A549 (cell line): ENCODE results near the gene CACNA1G. TPM values are rescaled to one million over a fixed set of nuclear protein-coding genes. Genes with fewer than 3 reads are reported as not detected.
A peak's percentile ranks its signal among the peaks of the same experiment; 100 is the strongest.

Experiments
- ATAC-seq, 2 experiments: fragments of 200-7000 bp in 1 of 2; fragments of >200 bp in 1 of 2; cut with Nextera tagmentation in 1 of 2; cut with Tn5 transposase in 1 of 2; 3 replicates each; pipeline versions ENCODE4 v1.8.0 to v1.9.1; 2018 to 2020; ENCODE audit warnings: mild to moderate bottlenecking in 1 of 2, moderate library complexity in 1 of 2
- CTCF ChIA-PET: fragments of 300-600 bp; sonication (Branson Sonifier 250); formaldehyde crosslinking; extraction: SDS; loops from one replicate; lab custom pipeline; 2021; ENCODE audit warnings: antibody characterized with exemption, inconsistent platforms; lab: Yijun Ruan, JAX
- POLR2A ChIA-PET: fragments of 350-600 bp; formaldehyde crosslinking; extraction: SDS; loops from one replicate; lab custom pipeline; 2021; ENCODE audit warnings: antibody characterized with exemption, inconsistent platforms; lab: Yijun Ruan, JAX
- DNase-seq, 2 experiments: peaks; one replicate each; pipeline versions ENCODE4 v3.0.0 to v3.0.0-alpha.2; 2011 to 2016; ENCODE audit warnings: low read depth in 1 of 2, low spot score in 1 of 2
- FAIRE-seq: peaks from 2 replicates; lab custom pipeline; 2011; peaks lifted over from hg19 to GRCh38; lab: Jason Lieb, UNC
- H3K27ac ChIP-seq, 2 experiments: fragments of >200 bp; sonication (Bioruptor Twin); formaldehyde crosslinking; 3 replicates each; pipeline ENCODE4 v1.5.1; 2016 to 2017
- H3K4me1 ChIP-seq: fragments of >200 bp; sonication (Bioruptor Twin); formaldehyde crosslinking; 3 replicates; pipeline ENCODE4 v1.6.1; 2016
- H3K4me2 ChIP-seq: fragments of >200 bp; sonication (Bioruptor Twin); formaldehyde crosslinking; 3 replicates; pipeline ENCODE4 v1.6.1; 2016
- H3K4me3 ChIP-seq: fragments of >200 bp; sonication (Bioruptor Twin); formaldehyde crosslinking; 3 replicates; pipeline ENCODE4 v1.5.1; 2016
- H3K9me3 ChIP-seq: fragments of >200 bp; sonication (Bioruptor Twin); formaldehyde crosslinking; 3 replicates; pipeline ENCODE4 v1.6.1; 2016
- BCL3 ChIP-seq: fragments of >200 bp; sonication (Bioruptor Twin); formaldehyde crosslinking; IDR thresholded peaks from 3 replicates; pipeline ENCODE4 v1.6.1; 2016
- BHLHE40 ChIP-seq: IDR thresholded peaks from 2 replicates; pipeline ENCODE4 v1.6.1; 2012; ENCODE audit warnings: low read depth, low read length, inconsistent platforms
- CBX2 ChIP-seq: fragments of 200-600 bp; sonication (generic); IDR thresholded peaks from 2 replicates; pipeline ENCODE4 v1.6.1; 2016; ENCODE audit warnings: low read depth, mild to moderate bottlenecking, borderline replicate concordance
- CEBPB ChIP-seq, 2 experiments: fragments of >200 bp in 1 of 2; sonication (Bioruptor Twin) in 1 of 2; formaldehyde crosslinking in 1 of 2; IDR thresholded peaks; 2 replicates each; pipeline ENCODE4 v1.6.1; 2012 to 2016
- CHD4 ChIP-seq: fragments of 200-600 bp; sonication (generic); IDR thresholded peaks from 2 replicates; pipeline ENCODE4 v1.6.1; 2016; ENCODE audit warnings: antibody characterized with exemption, mild to moderate bottlenecking, borderline replicate concordance
- EHF ChIP-seq: fragments of 250-450 bp; sonication (Bioruptor Pico); IDR thresholded peaks from 2 replicates; pipeline ENCODE4 v1.5.0; 2020; ENCODE audit warnings: mild to moderate bottlenecking
- EHMT2 ChIP-seq: fragments of 200-600 bp; sonication (generic); IDR thresholded peaks from 2 replicates; pipeline ENCODE4 v1.6.1; 2016; ENCODE audit warnings: antibody characterized with exemption, low read depth, mild to moderate bottlenecking, moderate library complexity
- EP300 ChIP-seq, 2 experiments: fragments of >200 bp; sonication (Bioruptor Twin); formaldehyde crosslinking; IDR thresholded peaks; 2 replicates in 1 of 2; 3 replicates in 1 of 2; pipeline ENCODE4 v1.6.1; 2016 to 2017
- ESRRA ChIP-seq: fragments of 150-350 bp; IDR thresholded peaks from 2 replicates; pipeline ENCODE4 v1.6.1; 2014; ENCODE audit warnings: mild to moderate bottlenecking, low read length, borderline replicate concordance
- FOSB ChIP-seq: fragments of 250-450 bp; sonication (Bioruptor Pico); IDR thresholded peaks from 2 replicates; pipeline ENCODE4 v1.5.0; 2020; ENCODE audit warnings: mild to moderate bottlenecking, moderate library complexity
- FOSL2 ChIP-seq, 2 experiments: fragments of 450-650 bp in 1 of 2; fragments of >200 bp in 1 of 2; sonication (Bioruptor Twin) in 1 of 2; formaldehyde crosslinking; IDR thresholded peaks; 2 replicates each; pipeline versions ENCODE4 v1.5.0 to v1.6.1; 2016 to 2020; ENCODE audit warnings: mild to moderate bottlenecking in 1 of 2, moderate library complexity in 1 of 2
- HEYL ChIP-seq: fragments of 250-450 bp; sonication (Bioruptor Pico); IDR thresholded peaks from 2 replicates; pipeline ENCODE4 v1.8.0; 2021; ENCODE audit warnings: mild to moderate bottlenecking, moderate library complexity
- HMGXB4 ChIP-seq: fragments of 250-450 bp; sonication (Bioruptor Pico); IDR thresholded peaks from 2 replicates; pipeline ENCODE4 v1.5.0; 2021; ENCODE audit warnings: mild to moderate bottlenecking, moderate library complexity, borderline replicate concordance
- HOXA7 ChIP-seq: fragments of 250-450 bp; sonication (Bioruptor Pico); IDR thresholded peaks from 2 replicates; pipeline ENCODE4 v1.5.0; 2020; ENCODE audit warnings: mild to moderate bottlenecking, moderate library complexity
- HOXB13 ChIP-seq: fragments of 250-450 bp; sonication (Bioruptor Pico); IDR thresholded peaks from 2 replicates; pipeline ENCODE4 v1.5.0; 2020; ENCODE audit warnings: low read depth, mild to moderate bottlenecking, moderate library complexity
- JUN ChIP-seq, 2 experiments: fragments of >200 bp; sonication (Bioruptor Twin); formaldehyde crosslinking; IDR thresholded peaks; 2 replicates in 1 of 2; 3 replicates in 1 of 2; pipeline ENCODE4 v1.6.1; 2016 to 2017
- JUNB ChIP-seq: fragments of >200 bp; sonication (Bioruptor Twin); formaldehyde crosslinking; IDR thresholded peaks from 2 replicates; pipeline ENCODE4 v1.6.1; 2016
- KDM5A ChIP-seq: fragments of 200-600 bp; sonication (generic); IDR thresholded peaks from 2 replicates; pipeline ENCODE4 v1.6.1; 2016; ENCODE audit warnings: antibody characterized with exemption, mild to moderate bottlenecking
- MAFK ChIP-seq: fragments of 450-650 bp; IDR thresholded peaks from 2 replicates; pipeline ENCODE4 v1.6.1; 2014; ENCODE audit not compliant: partially characterized antibody
- MAX ChIP-seq: IDR thresholded peaks from 2 replicates; pipeline ENCODE4 v1.6.1; 2012
- MYC ChIP-seq: IDR thresholded peaks from 2 replicates; pipeline ENCODE4 v1.6.1; 2012; ENCODE audit warnings: mild to moderate bottlenecking, inconsistent platforms, low read length, improper control_type of control experiment, borderline replicate concordance
- NFE2L2 ChIP-seq: fragments of 150-350 bp; conservative IDR thresholded peaks from 2 replicates; pipeline ENCODE4 v1.6.1; 2014; ENCODE audit warnings: low read length
- NPAS2 ChIP-seq: fragments of 250-450 bp; sonication (Bioruptor Pico); IDR thresholded peaks from 2 replicates; pipeline ENCODE4 v1.8.0; 2022; ENCODE audit warnings: mild to moderate bottlenecking, moderate library complexity, borderline replicate concordance
- PBX3 ChIP-seq: IDR thresholded peaks from 2 replicates; pipeline ENCODE4 v1.6.1; 2012
- PHF8 ChIP-seq: fragments of 200-600 bp; sonication (generic); IDR thresholded peaks from 2 replicates; pipeline ENCODE4 v1.6.1; 2016; ENCODE audit warnings: low read depth, mild to moderate bottlenecking, antibody characterized with exemption, moderate library complexity, borderline replicate concordance
- POLR2A ChIP-seq: IDR thresholded peaks from 2 replicates; pipeline ENCODE4 v1.6.1; 2012; ENCODE audit warnings: mild to moderate bottlenecking, low read length
- POLR2AphosphoS2 ChIP-seq: conservative IDR thresholded peaks from 2 replicates; pipeline ENCODE4 v1.6.1; 2012; ENCODE audit warnings: low read length, improper control_type of control experiment, inconsistent platforms
- RAD21 ChIP-seq, 2 experiments: fragments of >200 bp in 1 of 2; sonication (Bioruptor Twin) in 1 of 2; formaldehyde crosslinking in 1 of 2; IDR thresholded peaks in 1 of 2; conservative IDR thresholded peaks in 1 of 2; 2 replicates in 1 of 2; 3 replicates in 1 of 2; pipeline ENCODE4 v1.6.1; 2012 to 2018; ENCODE audit warnings: inconsistent platforms in 1 of 2
- RARB ChIP-seq: fragments of 250-450 bp; sonication (Bioruptor Pico); IDR thresholded peaks from 2 replicates; pipeline ENCODE4 v1.8.0; 2021; ENCODE audit warnings: mild to moderate bottlenecking, moderate library complexity
- RFX5 ChIP-seq: fragments of 450-650 bp; IDR thresholded peaks from 2 replicates; pipeline ENCODE4 v1.7.1; 2014; ENCODE audit warnings: antibody characterized with exemption, mild to moderate bottlenecking, moderate library complexity
- SREBF2 ChIP-seq: fragments of 450-650 bp; IDR thresholded peaks from 2 replicates; pipeline ENCODE4 v1.6.1; 2014; ENCODE audit warnings: mild to moderate bottlenecking, moderate library complexity
- TFCP2L1 ChIP-seq: fragments of 250-450 bp; sonication (Bioruptor Pico); IDR thresholded peaks from 2 replicates; pipeline ENCODE4 v1.5.0; 2021; ENCODE audit warnings: mild to moderate bottlenecking
- USF2 ChIP-seq: fragments of 450-650 bp; IDR thresholded peaks from 2 replicates; pipeline ENCODE4 v1.6.1; 2014; ENCODE audit warnings: antibody characterized with exemption
- ZC3H11A ChIP-seq: fragments of 450-650 bp; IDR thresholded peaks from 2 replicates; pipeline ENCODE4 v1.6.1; 2014; ENCODE audit warnings: antibody characterized with exemption, mild to moderate bottlenecking
- ZFP36 ChIP-seq: fragments of 450-650 bp; IDR thresholded peaks from 2 replicates; pipeline ENCODE4 v1.6.1; 2014; ENCODE audit warnings: borderline replicate concordance; ENCODE audit not compliant: partially characterized antibody
- ZNF302 ChIP-seq: fragments of 250-450 bp; sonication (Bioruptor Pico); IDR thresholded peaks from 2 replicates; pipeline ENCODE4 v1.9.0; 2021; ENCODE audit warnings: inconsistent platforms, mild to moderate bottlenecking, moderate library complexity
- ZSCAN20 ChIP-seq: fragments of 250-450 bp; sonication (Bioruptor Pico); IDR thresholded peaks from 2 replicates; pipeline ENCODE4 v1.8.0; 2022; ENCODE audit warnings: mild to moderate bottlenecking, moderate library complexity
- WGBS: methylation state at CpG from one replicate; pipeline ENCODE4 v1.1.6; 2017; ENCODE audit errors: missing lambda C conversion rate; 5-methylcytosine and 5-hydroxymethylcytosine counted together
- polyA plus RNA-seq, 4 experiments: library from polyadenylated mRNA; depleted of rRNA in 3 of 4; stranded (reverse); fragments of >200 nt; fragmentation: RNase III in 1 of 4; extraction: RNeasy Plus Mini Kit Qiagen cat#74134 plus additional on column Dnase treatment in 1 of 4; gene quantifications; 2 replicates in 3 of 4; 3 replicates in 1 of 4; pipeline ENCODE4 v1.2.3, GENCODE V29; 2011 to 2017

Gene CACNA1G
- polyA plus RNA-seq, 2 of the 4 experiments (the other 2 are of a cell fraction), result 4.0 to 8.9 TPM

GRCh38 chr17:50649042-50649908 is 88.8 kb downstream of the CACNA1G start:
- Histone ChIP-seq H3K27ac (peak overlapping the region; percentile 51 to 99), H3K4me3 (no peak overlapping the region), H3K4me1 (peaks cover 95% of the 10 kb centered on the region), H3K4me2 (peak overlapping the region; percentile 11), H3K9me3 (no peaks in the 10 kb centered on the region)
- ChIA-PET CTCF (interaction anchor here (0.9 to 48.0 kb wide), 9 partner anchors 10 to 192 kb away, joined by 3 to 2097 read pairs (median 13); partner anchors contain the start of genes ANKRD40 and SPATA20), POLR2A (interaction anchor here (0.6 to 10.0 kb wide), 7 partner anchors 9 to 722 kb away, joined by 3 to 85 read pairs (median 4); partner anchors contain the start of gene LUC7L3)
- ATAC-seq, result peak; percentile 48 to 63; a peak in 5 of 6 replicates
- 74% methylated on average over 7 of the region's 7 CpGs for WGBS
- DNase-seq, result peak in 1 of 2 experiments; percentile 90
- peak; percentile 98 for FAIRE-seq
- TF ChIP-seq ESRRA (no peak), HEYL (no peak), JUNB (no peak), MAX (no peak), RFX5 (no peak), HOXA7 (CRISPR knock-in tag) (peak; percentile 10; the same call in 1 of the 2 replicates), FOSL2 (IDR thresholded peaks at IDR 0.05) (no peak), FOSL2 (CRISPR knock-in tag; IDR thresholded peaks at IDR 0.05) (0 out of 2 replicates have a peak, but pooled peaks have one; percentile 2), HMGXB4 (CRISPR knock-in tag) (0 out of 2 replicates have a peak, but pooled peaks have one; percentile 10), CHD4 (no peak), EHMT2 (no peak), ZC3H11A (no peak), NPAS2 (CRISPR knock-in tag) (no peak), ZSCAN20 (CRISPR knock-in tag) (no peak), KDM5A (no peak), CEBPB (IDR thresholded peaks at IDR 0.05) (0 out of 4 replicates have a peak, but pooled peaks of 1 of the 2 experiments have one; percentile 12), PHF8 (no peak), POLR2A (no peak), ZNF302 (CRISPR knock-in tag) (no peak), JUN (IDR thresholded peaks at IDR 0.05) (no peak), SREBF2 (no peak), CBX2 (no peak), MYC (no peak), HOXB13 (CRISPR knock-in tag) (no peak), RARB (CRISPR knock-in tag) (no peak), EP300 (IDR thresholded peaks at IDR 0.05) (no peak), MAFK (peak; percentile 35), USF2 (no peak), BCL3 (no peak), BHLHE40 (no peak), EHF (CRISPR knock-in tag) (no peak), RAD21 (conservative IDR thresholded peaks at IDR 0.05 in 1 of 2, IDR thresholded peaks at IDR 0.05 in 1 of 2) (no peak), FOSB (CRISPR knock-in tag) (peak; percentile 22; the same call in 1 of the 2 replicates), PBX3 (no peak), ZFP36 (peak; percentile 97), TFCP2L1 (no peak; the same call in 1 of the 2 replicates), POLR2AphosphoS2 (no peak), NFE2L2 (no peak)
